Astrocyte (in vitro differentiated cells and primary cell): ENCODE data around the gene ANGEL2.

Source experiments
- CTCF ChIP-seq: IDR thresholded peaks from 2 replicates; pipeline ENCODE4 v1.5.1; 2011; ENCODE audit warnings: low read depth, mild to moderate bottlenecking, inconsistent platforms, low read length, moderate library complexity; ENCODE audit not compliant: insufficient read depth
- EZH2 ChIP-seq: IDR thresholded peaks from 2 replicates; pipeline ENCODE4 v1.6.1; 2012; ENCODE audit warnings: mild to moderate bottlenecking, low read length, inconsistent platforms; ENCODE audit not compliant: insufficient read depth

GRCh38 chr1:213060836-213061235 is 45.2 kb upstream of the ANGEL2 start:
- no peak for TF ChIP-seq CTCF
- no peak for TF ChIP-seq EZH2
